Endodermal cell (in vitro differentiated cells): ENCODE measurements around the gene IQCH. TPM values are rescaled to one million over a fixed set of nuclear protein-coding genes. Genes with fewer than 3 reads are reported as not detected.

Experiments used
- DNase-seq: peaks from one replicate; pipeline ENCODE4 v3.0.0-alpha.2; 2017
- H3K27ac ChIP-seq: 2 replicates; pipeline ENCODE4 v1.5.1; 2013; ENCODE audit warnings: mild to moderate bottlenecking, low read depth, low read length, moderate library complexity
- H3K27me3 ChIP-seq: 2 replicates; pipeline ENCODE4 v1.6.1; 2013; ENCODE audit warnings: mild to moderate bottlenecking, low read length, moderate library complexity; ENCODE audit not compliant: insufficient read depth, control insufficient read depth, poor library complexity, severe bottlenecking
- H3K36me3 ChIP-seq: 2 replicates; pipeline ENCODE4 v1.7.0; 2013; ENCODE audit warnings: mild to moderate bottlenecking, low read length, moderate library complexity; ENCODE audit not compliant: control insufficient read depth, insufficient read depth
- H3K4me1 ChIP-seq: one replicate; pipeline ENCODE4 v1.7.0; 2013; ENCODE audit warnings: low read length; ENCODE audit not compliant: control insufficient read depth, insufficient read depth
- H3K4me3 ChIP-seq: 2 replicates; pipeline ENCODE4 v1.5.1; 2013; ENCODE audit warnings: mild to moderate bottlenecking, low read length, moderate library complexity
- H3K9ac ChIP-seq: 2 replicates; pipeline ENCODE4 v1.6.1; 2013; ENCODE audit warnings: mild to moderate bottlenecking, low read length, moderate library complexity; ENCODE audit not compliant: poor library complexity, severe bottlenecking; ENCODE audit errors: extremely low read depth
- H3K9me3 ChIP-seq: 2 replicates; pipeline ENCODE4 v1.6.1; 2013; ENCODE audit warnings: mild to moderate bottlenecking, low read length, moderate library complexity; ENCODE audit not compliant: control insufficient read depth
- H3K27ac Mint-ChIP-seq: 2 replicates; pipeline ENCODE4 v1.8.0; 2020; ENCODE audit warnings: mixed read lengths
- H3K27me3 Mint-ChIP-seq: 2 replicates; pipeline ENCODE4 v1.8.0; 2021; ENCODE audit warnings: mild to moderate bottlenecking, mixed read lengths; ENCODE audit not compliant: insufficient read depth
- H3K36me3 Mint-ChIP-seq: 2 replicates; pipeline ENCODE4 v1.8.0; 2020; ENCODE audit warnings: low read depth, mixed read lengths
- H3K4me1 Mint-ChIP-seq: 2 replicates; pipeline ENCODE4 v1.8.0; 2020; ENCODE audit warnings: mixed read lengths
- H3K4me3 Mint-ChIP-seq: 2 replicates; pipeline ENCODE4 v1.8.0; 2020; ENCODE audit warnings: mild to moderate bottlenecking, moderate library complexity, mixed read lengths
- H3K9me3 Mint-ChIP-seq: 2 replicates; pipeline ENCODE4 v1.8.0; 2020; ENCODE audit warnings: mild to moderate bottlenecking, mixed read lengths
- WGBS, 2 experiments: methylation state at CpG; one replicate each; pipeline versions ENCODE4 v1.1.5 to v1.1.7; 2013; ENCODE audit warnings: missing lambda C conversion rate in 2 of 2, mixed read lengths in 1 of 2; ENCODE audit not compliant: insufficient coverage in 1 of 2, insufficient read length in 1 of 2; 5-methylcytosine and 5-hydroxymethylcytosine counted together
- total RNA-seq, 2 donors: library from RNA; stranded (reverse); fragmentation: NEBNext Ultra II Directional in 1 of 2; extraction: Animal tissue kit (Norgen Biotek cat#: 25700) in 1 of 2; gene quantifications; 2 replicates in 1 of 2; 3 replicates in 1 of 2; pipeline ENCODE4 v1.2.1, GENCODE V29; 2021
- TF ChIP-seq, protein P1 (sequence below): fragments of 200-600 bp; sonication (generic); conservative IDR thresholded peaks from 2 replicates; pipeline ENCODE4 v1.5.0; 2021; ENCODE audit warnings: antibody characterized with exemption, mild to moderate bottlenecking

The IQCH gene
- total RNA-seq, 2 donors from 2014 or later = 6.2 to 12.8 TPM

DNA sequence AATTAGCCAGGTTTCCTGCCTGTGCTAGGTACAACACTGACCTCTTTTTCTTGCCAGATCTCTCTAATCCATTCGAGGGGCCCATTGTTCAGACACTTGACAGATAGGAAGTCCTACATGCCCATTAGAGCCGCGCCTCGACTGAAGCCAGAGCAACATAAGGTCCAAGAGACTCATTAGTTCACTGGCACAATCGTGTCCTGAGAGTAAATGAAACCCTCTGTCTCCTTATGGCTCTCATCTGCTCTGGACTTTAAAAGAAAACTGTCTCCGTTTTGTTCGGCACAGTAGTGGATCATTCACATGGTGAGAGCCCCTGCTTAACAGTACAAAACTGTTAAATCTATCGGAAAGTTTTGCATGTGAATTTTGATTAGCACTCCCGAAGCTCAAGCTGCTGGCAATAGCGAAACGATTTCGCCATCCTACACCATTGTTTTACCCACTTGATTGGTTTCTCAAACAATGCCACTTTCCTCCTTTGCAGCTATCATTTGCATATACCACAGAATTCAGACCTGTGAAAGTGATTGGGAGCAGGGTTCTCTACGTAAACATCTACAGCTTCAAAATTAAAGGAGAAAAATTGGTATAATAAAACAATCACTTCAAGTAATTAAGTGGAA is 247.4 kb downstream of the IQCH start:
- TF ChIP-seq, protein P1, sequence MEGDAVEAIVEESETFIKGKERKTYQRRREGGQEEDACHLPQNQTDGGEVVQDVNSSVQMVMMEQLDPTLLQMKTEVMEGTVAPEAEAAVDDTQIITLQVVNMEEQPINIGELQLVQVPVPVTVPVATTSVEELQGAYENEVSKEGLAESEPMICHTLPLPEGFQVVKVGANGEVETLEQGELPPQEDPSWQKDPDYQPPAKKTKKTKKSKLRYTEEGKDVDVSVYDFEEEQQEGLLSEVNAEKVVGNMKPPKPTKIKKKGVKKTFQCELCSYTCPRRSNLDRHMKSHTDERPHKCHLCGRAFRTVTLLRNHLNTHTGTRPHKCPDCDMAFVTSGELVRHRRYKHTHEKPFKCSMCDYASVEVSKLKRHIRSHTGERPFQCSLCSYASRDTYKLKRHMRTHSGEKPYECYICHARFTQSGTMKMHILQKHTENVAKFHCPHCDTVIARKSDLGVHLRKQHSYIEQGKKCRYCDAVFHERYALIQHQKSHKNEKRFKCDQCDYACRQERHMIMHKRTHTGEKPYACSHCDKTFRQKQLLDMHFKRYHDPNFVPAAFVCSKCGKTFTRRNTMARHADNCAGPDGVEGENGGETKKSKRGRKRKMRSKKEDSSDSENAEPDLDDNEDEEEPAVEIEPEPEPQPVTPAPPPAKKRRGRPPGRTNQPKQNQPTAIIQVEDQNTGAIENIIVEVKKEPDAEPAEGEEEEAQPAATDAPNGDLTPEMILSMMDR = no peak
- Histone ChIP-seq H3K27ac (peak overlapping the region; percentile 28), H3K36me3 (no peaks in the 10 kb centered on the region), H3K4me1 (no peaks in the 10 kb centered on the region), H3K4me3 (no peak overlapping the region), H3K27me3 (peaks cover 15% of the 10 kb centered on the region), H3K9ac (no peak overlapping the region), H3K9me3 (no peaks in the 10 kb centered on the region)
- no peak overlapping the region for H3K27ac Mint-ChIP-seq
- peaks cover 15% of the 10 kb centered on the region for H3K4me1 Mint-ChIP-seq
- H3K4me3 Mint-ChIP-seq = no peak overlapping the region
- no peaks in the 10 kb centered on the region for H3K27me3 Mint-ChIP-seq
- no peaks in the 10 kb centered on the region for H3K36me3 Mint-ChIP-seq
- 70 to 74% methylated on average over 11 to 12 of the region's 13 CpGs for WGBS, 2 experiments
- DNase-seq = no peak
- no peaks in the 10 kb centered on the region for H3K9me3 Mint-ChIP-seq

DNA sequence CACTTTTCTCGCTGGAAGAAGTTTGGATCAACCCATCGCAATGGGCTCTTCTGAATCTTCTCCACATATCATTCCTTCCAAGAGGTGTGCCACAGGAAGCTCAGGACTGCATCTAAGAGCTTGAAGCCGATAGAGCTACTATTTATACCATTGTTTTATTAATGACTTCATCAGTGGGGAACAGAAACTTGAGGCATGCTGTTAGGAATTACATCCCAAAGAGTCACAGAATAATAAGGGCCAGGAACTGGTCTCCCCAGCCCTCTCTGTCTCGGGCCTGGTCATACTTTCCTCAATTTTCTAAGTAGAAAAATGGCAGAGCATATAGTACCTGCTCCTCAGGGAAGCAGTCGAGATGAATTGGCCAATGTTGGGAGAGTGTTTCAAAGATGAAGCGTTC is 249.5 kb downstream of the IQCH start:
- no peaks in the 10 kb centered on the region for H3K36me3 ChIP-seq
- no peaks in the 10 kb centered on the region for H3K9me3 ChIP-seq
- Mint-ChIP-seq H3K27me3 (peaks cover 1% of the 10 kb centered on the region), H3K4me3 (no peak overlapping the region), H3K27ac (no peak overlapping the region), H3K9me3 (no peaks in the 10 kb centered on the region), H3K4me1 (peaks cover 15% of the 10 kb centered on the region), H3K36me3 (no peaks in the 10 kb centered on the region)
- H3K4me3 ChIP-seq = no peak overlapping the region
- peaks cover 15% of the 10 kb centered on the region for H3K27me3 ChIP-seq
- no peak overlapping the region for H3K27ac ChIP-seq
- TF ChIP-seq, protein P1 = no peak
- no peak for DNase-seq
- no peaks in the 10 kb centered on the region for H3K4me1 ChIP-seq
- 89 to 92% methylated on average over 2 to 5 of the region's 6 CpGs for WGBS, 2 experiments
- no peak overlapping the region for H3K9ac ChIP-seq

DNA sequence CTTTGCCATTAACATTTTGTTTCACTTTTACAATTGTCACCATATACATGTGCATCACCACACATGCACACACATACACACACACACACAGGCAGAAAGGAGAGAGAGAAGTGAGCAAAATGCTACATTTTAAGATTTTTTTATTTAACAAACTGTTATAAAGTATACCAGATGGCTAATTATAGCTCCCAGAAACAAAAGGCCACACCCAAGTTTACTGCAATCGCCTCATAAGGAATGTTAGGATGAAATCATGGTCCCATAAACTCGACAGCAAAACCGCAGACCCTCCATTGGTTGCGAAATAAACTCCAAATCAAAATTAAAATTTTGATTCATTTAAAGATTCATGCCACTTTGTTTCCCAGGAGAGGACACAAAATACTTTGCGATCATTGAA is 250.2 kb downstream of the IQCH start:
- no peak for DNase-seq
- Mint-ChIP-seq H3K9me3 (no peaks in the 10 kb centered on the region), H3K4me3 (no peak overlapping the region), H3K27me3 (peaks cover 1% of the 10 kb centered on the region), H3K27ac (no peak overlapping the region), H3K4me1 (peaks cover 15% of the 10 kb centered on the region), H3K36me3 (no peaks in the 10 kb centered on the region)
- no peaks in the 10 kb centered on the region for H3K9me3 ChIP-seq
- TF ChIP-seq, protein P1 = no peak
- H3K27ac ChIP-seq = no peak overlapping the region
- H3K36me3 ChIP-seq = no peaks in the 10 kb centered on the region
- H3K9ac ChIP-seq = no peak overlapping the region
- H3K4me3 ChIP-seq = no peak overlapping the region
- H3K4me1 ChIP-seq = no peaks in the 10 kb centered on the region
- H3K27me3 ChIP-seq = peaks cover 15% of the 10 kb centered on the region
- 88 to 93% methylated on average over 3 to 5 of the region's 5 CpGs for WGBS, 2 experiments
